ENCODE measurements around the gene PROC.
A peak's percentile ranks its signal among the peaks of the same experiment; 100 is the strongest.

Gene PROC

GRCh38 chr2:127462461-127462860, 44.2 kb downstream of the PROC start:
- no peak overlapping the region for H3K9ac ChIP-seq (ENCODE audit: low read depth, low read length)
- no peak for ATAC-seq (ENCODE audit: insufficient read depth, low read depth)
- TF ChIP-seq CTCF (IDR thresholded peaks at IDR 0.05; ENCODE audit: borderline replicate concordance, extremely low read depth, low read length, poor library complexity, severe bottlenecking) (no peak), EZH2 (IDR thresholded peaks at IDR 0.05; ENCODE audit: borderline replicate concordance, low read depth, low read length, severe bottlenecking) (no peak)

DNA sequence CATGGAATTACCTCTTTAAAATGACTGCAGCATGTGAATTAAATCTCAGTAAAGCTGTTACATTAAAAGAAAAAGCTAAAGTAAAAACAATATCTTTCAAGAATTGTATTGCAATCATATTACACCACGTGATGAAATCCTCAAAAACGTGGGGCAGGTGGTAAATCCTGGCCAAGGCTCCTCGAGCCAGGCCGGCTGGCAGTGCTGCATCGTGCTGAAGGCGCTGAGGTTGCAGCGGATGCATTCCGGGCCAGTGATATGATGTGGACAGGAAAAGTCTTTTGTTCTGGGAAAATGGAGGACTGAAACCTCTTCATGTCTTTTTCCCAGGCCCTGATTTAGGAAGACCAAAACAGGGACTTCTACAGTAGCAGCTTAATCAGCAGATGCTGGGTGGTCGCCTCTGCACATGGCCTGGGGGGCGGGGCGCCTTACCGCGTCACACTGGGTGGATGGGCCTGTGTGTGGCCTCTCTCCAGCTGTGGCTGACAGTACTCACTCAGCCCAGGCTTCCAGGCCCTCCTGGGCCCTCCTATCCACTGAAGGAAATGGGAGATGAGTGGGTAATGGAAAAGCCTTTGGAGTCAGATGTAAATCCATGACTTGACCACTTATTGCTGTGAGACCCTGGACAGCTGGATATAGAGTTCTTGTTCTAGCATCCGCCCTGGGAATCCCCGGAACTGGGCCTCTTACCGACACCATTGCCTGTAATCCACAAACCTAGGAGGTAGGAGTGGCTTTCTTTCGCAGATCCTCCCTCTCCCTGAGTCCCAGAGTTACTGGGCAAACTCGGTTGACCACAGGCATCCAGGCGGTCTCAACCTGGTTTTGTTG, 45.1 kb downstream of the PROC start:
- Histone ChIP-seq H3K79me2 (ENCODE audit: insufficient read depth, low read length) (no peaks in the 10 kb centered on the region), H3K4me3 (ENCODE audit: low read depth in 1 of 2, low read length in 2 of 2) (no peak overlapping the region), H3K9ac (ENCODE audit: low read depth, low read length) (no peak overlapping the region), H3K4me1 (ENCODE audit: insufficient read depth, low read length) (no peaks in the 10 kb centered on the region), H4K20me1 (ENCODE audit: insufficient read depth, low read length) (no peaks in the 10 kb centered on the region), H3K36me3 (ENCODE audit: insufficient read depth, low read length) (peaks cover 9% of the 10 kb centered on the region; the same call in 1 of the 2 replicates), H3K9me3 (ENCODE audit: insufficient read depth, low read length, severe bottlenecking) (no peaks in the 10 kb centered on the region), H3K4me2 (ENCODE audit: insufficient read depth, low read length) (no peak overlapping the region), H3K27me3 (ENCODE audit: insufficient read depth, low read length, poor library complexity) (no peaks in the 10 kb centered on the region), H2AFZ (ENCODE audit: low read depth, low read length) (no peak overlapping the region), H3K27ac (ENCODE audit: low read length) (no peak overlapping the region)
- peak; percentile 23 for DNase-seq
- ATAC-seq (ENCODE audit: insufficient read depth, low read depth) = peak; percentile 58
- TF ChIP-seq CTCF (IDR thresholded peaks at IDR 0.05; ENCODE audit: borderline replicate concordance, extremely low read depth, low read length, poor library complexity, severe bottlenecking) (no peak), EZH2 (IDR thresholded peaks at IDR 0.05; ENCODE audit: borderline replicate concordance, low read depth, low read length, severe bottlenecking) (no peak)

More at GRCh38 chr2:127462461-127462860, 44.2 kb downstream of the PROC start:
- peaks cover 4% of the 10 kb centered on the region; the same call in 1 of the 2 replicates for H3K36me3 ChIP-seq (ENCODE audit: insufficient read depth, low read length)
- H3K4me3 ChIP-seq (ENCODE audit: low read depth in 1 of 2, low read length in 2 of 2) = no peak overlapping the region
- H3K79me2 ChIP-seq (ENCODE audit: insufficient read depth, low read length) = no peaks in the 10 kb centered on the region
- DNase-seq = no peak
- H3K9me3 ChIP-seq (ENCODE audit: insufficient read depth, low read length, severe bottlenecking) = no peaks in the 10 kb centered on the region
- no peaks in the 10 kb centered on the region for H4K20me1 ChIP-seq (ENCODE audit: insufficient read depth, low read length)
- no peak overlapping the region for H3K4me2 ChIP-seq (ENCODE audit: insufficient read depth, low read length)
- H3K27ac ChIP-seq (ENCODE audit: low read length) = no peak overlapping the region
- no peaks in the 10 kb centered on the region for H3K27me3 ChIP-seq (ENCODE audit: insufficient read depth, low read length, poor library complexity)
- H3K4me1 ChIP-seq (ENCODE audit: insufficient read depth, low read length) = no peaks in the 10 kb centered on the region
- H2AFZ ChIP-seq (ENCODE audit: low read depth, low read length) = no peak overlapping the region

- no peak overlapping the region for H3K4me2 ChIP-seq (ENCODE audit: insufficient read depth, low read length)
- H3K9me3 ChIP-seq (ENCODE audit: insufficient read depth, low read length, severe bottlenecking) = no peaks in the 10 kb centered on the region
- ATAC-seq (ENCODE audit: insufficient read depth, low read depth) = no peak
- no peaks in the 10 kb centered on the region for H4K20me1 ChIP-seq (ENCODE audit: insufficient read depth, low read length)
- no peak for TF ChIP-seq EZH2 (IDR thresholded peaks at IDR 0.05; ENCODE audit: borderline replicate concordance, low read depth, low read length, severe bottlenecking)
- TF ChIP-seq CTCF (IDR thresholded peaks at IDR 0.05; ENCODE audit: borderline replicate concordance, extremely low read depth, low read length, poor library complexity, severe bottlenecking) = no peak
- H3K27me3 ChIP-seq (ENCODE audit: insufficient read depth, low read length, poor library complexity) = no peaks in the 10 kb centered on the region
- DNase-seq = no peak
- no peaks in the 10 kb centered on the region for H3K79me2 ChIP-seq (ENCODE audit: insufficient read depth, low read length)
- H3K4me3 ChIP-seq (ENCODE audit: low read depth in 1 of 2, low read length in 2 of 2) = no peak overlapping the region
- no peak overlapping the region for H2AFZ ChIP-seq (ENCODE audit: low read depth, low read length)
- H3K9ac ChIP-seq (ENCODE audit: low read depth, low read length) = no peak overlapping the region
- H3K4me1 ChIP-seq (ENCODE audit: insufficient read depth, low read length) = no peaks in the 10 kb centered on the region
- peaks cover 19% of the 10 kb centered on the region; the same call in 1 of the 2 replicates for H3K36me3 ChIP-seq (ENCODE audit: insufficient read depth, low read length)
- H3K27ac ChIP-seq (ENCODE audit: low read length) = no peak overlapping the region
Measured at GRCh38 chr2:127464470-127465257, 46.4 kb downstream of the PROC start.

Measured in DND-41 (cell line).